WTC11 (cell line): ENCODE data around the gene MTMR10. TPM values are rescaled to one million over a fixed set of nuclear protein-coding genes. Genes with fewer than 3 reads are reported as not detected.

Source experiments
- ATAC-seq: fragments of 200-7000 bp; cut with Tn5 transposase; 2 replicates; pipeline ENCODE4 v1.10.0; 2021; ENCODE audit warnings: mild to moderate bottlenecking, moderate library complexity
- CTCF ChIA-PET: fragments of 300-600 bp; sonication (Branson Sonifier 250); formaldehyde crosslinking; loops from one replicate; lab custom pipeline; 2021; ENCODE audit warnings: antibody characterized with exemption; lab: Charles Lee
- POLR2A ChIA-PET: fragments of 350-600 bp; sonication (Branson Sonifier 250); formaldehyde crosslinking; loops from one replicate; lab custom pipeline; 2021; ENCODE audit warnings: antibody characterized with exemption; lab: Charles Lee
- DNase-seq: peaks from one replicate; pipeline ENCODE4 v3.0.0; 2021; ENCODE audit warnings: low spot score
- H3K27ac Mint-ChIP-seq: 2 replicates; pipeline ENCODE4 v1.8.0; 2021; ENCODE audit warnings: mixed read lengths
- H3K27me3 Mint-ChIP-seq: 2 replicates; pipeline ENCODE4 v1.8.0; 2021; ENCODE audit warnings: low read depth, mild to moderate bottlenecking, moderate library complexity, mixed read lengths
- H3K36me3 Mint-ChIP-seq: 2 replicates; pipeline ENCODE4 v1.8.0; 2021; ENCODE audit warnings: mixed read lengths
- H3K4me1 Mint-ChIP-seq: 2 replicates; pipeline ENCODE4 v1.8.0; 2022; ENCODE audit warnings: mixed read lengths
- H3K4me3 Mint-ChIP-seq: 2 replicates; pipeline ENCODE4 v1.8.0; 2021; ENCODE audit warnings: mild to moderate bottlenecking, moderate library complexity, mixed read lengths
- H3K9me3 Mint-ChIP-seq: 2 replicates; pipeline ENCODE4 v1.8.0; 2021; ENCODE audit warnings: mixed read lengths
- CBFB ChIP-seq: sonication (generic); formaldehyde crosslinking; IDR thresholded peaks from 2 replicates; pipeline ENCODE4 v1.8.1; 2022; ENCODE audit warnings: mild to moderate bottlenecking, low read depth, missing genetic modification reagents
- EMX1 ChIP-seq: fragments of 250-450 bp; sonication (Bioruptor Pico); IDR thresholded peaks from 2 replicates; pipeline ENCODE4 v1.8.0; 2021; ENCODE audit warnings: mild to moderate bottlenecking
- FOXJ3 ChIP-seq: sonication (generic); formaldehyde crosslinking; IDR thresholded peaks from 2 replicates; pipeline ENCODE4 v1.9.0; 2021; ENCODE audit warnings: missing genetic modification reagents, mild to moderate bottlenecking, borderline replicate concordance
- GRHL2 ChIP-seq: fragments of 250-450 bp; sonication (Bioruptor Pico); IDR thresholded peaks from 2 replicates; pipeline ENCODE4 v1.8.0; 2022; ENCODE audit warnings: mild to moderate bottlenecking, moderate library complexity; ENCODE audit not compliant: insufficient replicate concordance, severe bottlenecking
- JUN ChIP-seq: sonication (generic); formaldehyde crosslinking; IDR thresholded peaks from 2 replicates; pipeline ENCODE4 v1.8.0; 2023; ENCODE audit warnings: mild to moderate bottlenecking, missing genetic modification reagents
- KAT7 ChIP-seq: sonication (generic); formaldehyde crosslinking; IDR thresholded peaks from 2 replicates; pipeline ENCODE4 v1.8.1; 2023; ENCODE audit warnings: missing genetic modification reagents, mild to moderate bottlenecking, borderline replicate concordance
- NR3C1 ChIP-seq: sonication (generic); formaldehyde crosslinking; conservative IDR thresholded peaks from 2 replicates; pipeline ENCODE4 v1.8.1; 2023; ENCODE audit warnings: low read depth, mild to moderate bottlenecking, missing genetic modification reagents
- OVOL2 ChIP-seq: fragments of 250-450 bp; sonication (Bioruptor Pico); IDR thresholded peaks from 2 replicates; pipeline ENCODE4 v1.9.0; 2021; ENCODE audit warnings: mild to moderate bottlenecking, borderline replicate concordance
- RORB ChIP-seq: fragments of 250-450 bp; sonication (Bioruptor Pico); IDR thresholded peaks from 2 replicates; pipeline ENCODE4 v1.9.0; 2021; ENCODE audit warnings: mild to moderate bottlenecking
- TP53 ChIP-seq: sonication (generic); formaldehyde crosslinking; IDR thresholded peaks from 2 replicates; pipeline ENCODE4 v1.8.1; 2023; ENCODE audit warnings: mild to moderate bottlenecking, missing genetic modification reagents
- ZNF219 ChIP-seq: sonication (generic); formaldehyde crosslinking; IDR thresholded peaks from 2 replicates; pipeline ENCODE4 v1.8.0; 2023; ENCODE audit warnings: missing genetic modification reagents, mild to moderate bottlenecking, borderline replicate concordance
- ZNF232 ChIP-seq: sonication (generic); formaldehyde crosslinking; IDR thresholded peaks from 2 replicates; pipeline ENCODE4 v1.8.0; 2022; ENCODE audit warnings: mild to moderate bottlenecking, missing genetic modification reagents
- ZNF317 ChIP-seq: sonication (generic); formaldehyde crosslinking; IDR thresholded peaks from 2 replicates; pipeline ENCODE4 v1.8.1; 2023; ENCODE audit warnings: low read depth, mild to moderate bottlenecking, moderate library complexity, missing genetic modification reagents, borderline replicate concordance
- total RNA-seq: library from RNA; stranded (reverse); gene quantifications from 3 replicates; pipeline ENCODE4 v1.2.3, GENCODE V29; 2021
- TF ChIP-seq, protein P1 (sequence below): sonication (generic); formaldehyde crosslinking; IDR thresholded peaks from 2 replicates; pipeline ENCODE4 v1.8.1; 2022; ENCODE audit warnings: missing genetic modification reagents, borderline replicate concordance
- TF ChIP-seq, protein P2 (sequence below): sonication (generic); formaldehyde crosslinking; IDR thresholded peaks from 2 replicates; pipeline ENCODE4 v1.8.0; 2022; ENCODE audit warnings: mild to moderate bottlenecking, missing genetic modification reagents
- TF ChIP-seq, protein P3 (sequence below): sonication (generic); formaldehyde crosslinking; IDR thresholded peaks from 2 replicates; pipeline ENCODE4 v1.8.1; 2022; ENCODE audit warnings: mild to moderate bottlenecking, moderate library complexity, missing genetic modification reagents
- TF ChIP-seq, protein P4 (sequence below): fragments of 250-450 bp; sonication (Bioruptor Pico); IDR thresholded peaks from 2 replicates; pipeline ENCODE4 v2.1.2; 2022; ENCODE audit warnings: mild to moderate bottlenecking, moderate library complexity
- TF ChIP-seq, protein P5 (sequence below): fragments of 250-450 bp; sonication (Bioruptor Pico); IDR thresholded peaks from 2 replicates; pipeline ENCODE4 v1.9.0; 2021; ENCODE audit warnings: mild to moderate bottlenecking, borderline replicate concordance
- TF ChIP-seq, protein P6 (sequence below): sonication (generic); formaldehyde crosslinking; IDR thresholded peaks from 2 replicates; pipeline ENCODE4 v1.8.1; 2023; ENCODE audit warnings: mild to moderate bottlenecking, missing genetic modification reagents
- TF ChIP-seq, protein P7 (sequence below): sonication (generic); formaldehyde crosslinking; IDR thresholded peaks from 2 replicates; pipeline ENCODE4 v1.8.1; 2023; ENCODE audit warnings: mild to moderate bottlenecking, missing genetic modification reagents

The MTMR10 gene
- total RNA-seq, 1 experiment from 2014 or later, result 15.9 TPM

DNA sequence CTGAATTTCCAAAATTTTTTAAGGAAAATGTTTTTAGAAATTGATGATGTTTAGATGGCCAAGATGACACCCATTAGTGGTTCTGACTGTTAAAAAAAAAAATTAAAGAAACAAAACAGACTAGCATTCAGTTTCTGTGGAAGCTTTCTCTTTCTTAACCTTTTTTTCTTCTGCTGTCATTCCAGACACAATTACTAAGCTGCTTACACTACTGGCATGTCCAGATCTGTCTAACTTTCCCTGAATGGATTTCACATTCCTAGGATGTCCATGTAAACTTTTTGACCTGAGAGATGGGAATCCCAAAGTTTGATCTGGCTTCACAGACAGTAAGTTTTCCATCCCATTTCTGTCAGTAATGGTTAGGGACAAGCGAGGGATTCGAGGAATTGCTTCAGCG, 10.3 kb upstream of the MTMR10 start:
- peaks cover 18% of the 10 kb centered on the region for H3K4me1 Mint-ChIP-seq
- POLR2A ChIA-PET, result no interaction called here
- ATAC-seq, result no peak
- no peak overlapping the region for H3K27ac Mint-ChIP-seq
- CTCF ChIA-PET, result interaction anchor here (0.7 kb wide), 1 partner anchor 64 kb away, joined by 4 read pairs; no protein-coding TSS in a partner anchor
- H3K27me3 Mint-ChIP-seq, result no peaks in the 10 kb centered on the region
- H3K4me3 Mint-ChIP-seq, result no peak overlapping the region
- no peak for TF ChIP-seq ZNF232
- no peak for TF ChIP-seq ZNF219 (CRISPR knock-in tag)
- TF ChIP-seq, protein P1, sequence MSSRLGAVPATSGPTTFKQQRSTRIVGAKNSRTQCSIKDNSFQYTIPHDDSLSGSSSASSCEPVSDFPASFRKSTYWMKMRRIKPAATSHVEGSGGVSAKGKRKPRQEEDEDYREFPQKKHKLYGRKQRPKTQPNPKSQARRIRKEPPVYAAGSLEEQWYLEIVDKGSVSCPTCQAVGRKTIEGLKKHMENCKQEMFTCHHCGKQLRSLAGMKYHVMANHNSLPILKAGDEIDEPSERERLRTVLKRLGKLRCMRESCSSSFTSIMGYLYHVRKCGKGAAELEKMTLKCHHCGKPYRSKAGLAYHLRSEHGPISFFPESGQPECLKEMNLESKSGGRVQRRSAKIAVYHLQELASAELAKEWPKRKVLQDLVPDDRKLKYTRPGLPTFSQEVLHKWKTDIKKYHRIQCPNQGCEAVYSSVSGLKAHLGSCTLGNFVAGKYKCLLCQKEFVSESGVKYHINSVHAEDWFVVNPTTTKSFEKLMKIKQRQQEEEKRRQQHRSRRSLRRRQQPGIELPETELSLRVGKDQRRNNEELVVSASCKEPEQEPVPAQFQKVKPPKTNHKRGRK, result no peak
- TF ChIP-seq KAT7 (CRISPR knock-in tag), result no peak
- no peak for TF ChIP-seq NR3C1 (CRISPR knock-in tag)
- no peak for TF ChIP-seq CBFB (CRISPR knock-in tag)
- TF ChIP-seq, protein P2, sequence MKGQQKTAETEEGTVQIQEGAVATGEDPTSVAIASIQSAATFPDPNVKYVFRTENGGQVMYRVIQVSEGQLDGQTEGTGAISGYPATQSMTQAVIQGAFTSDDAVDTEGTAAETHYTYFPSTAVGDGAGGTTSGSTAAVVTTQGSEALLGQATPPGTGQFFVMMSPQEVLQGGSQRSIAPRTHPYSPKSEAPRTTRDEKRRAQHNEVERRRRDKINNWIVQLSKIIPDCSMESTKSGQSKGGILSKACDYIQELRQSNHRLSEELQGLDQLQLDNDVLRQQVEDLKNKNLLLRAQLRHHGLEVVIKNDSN, result no peak
- no peak for TF ChIP-seq EMX1 (CRISPR knock-in tag)
- no peak for TF ChIP-seq FOXJ3 (CRISPR knock-in tag)
- TF ChIP-seq, protein P3, sequence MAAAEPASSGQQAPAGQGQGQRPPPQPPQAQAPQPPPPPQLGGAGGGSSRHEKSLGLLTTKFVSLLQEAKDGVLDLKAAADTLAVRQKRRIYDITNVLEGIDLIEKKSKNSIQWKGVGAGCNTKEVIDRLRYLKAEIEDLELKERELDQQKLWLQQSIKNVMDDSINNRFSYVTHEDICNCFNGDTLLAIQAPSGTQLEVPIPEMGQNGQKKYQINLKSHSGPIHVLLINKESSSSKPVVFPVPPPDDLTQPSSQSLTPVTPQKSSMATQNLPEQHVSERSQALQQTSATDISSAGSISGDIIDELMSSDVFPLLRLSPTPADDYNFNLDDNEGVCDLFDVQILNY (CRISPR knock-in tag), result no peak
- no peak for TF ChIP-seq ZNF317
- TF ChIP-seq, protein P4, sequence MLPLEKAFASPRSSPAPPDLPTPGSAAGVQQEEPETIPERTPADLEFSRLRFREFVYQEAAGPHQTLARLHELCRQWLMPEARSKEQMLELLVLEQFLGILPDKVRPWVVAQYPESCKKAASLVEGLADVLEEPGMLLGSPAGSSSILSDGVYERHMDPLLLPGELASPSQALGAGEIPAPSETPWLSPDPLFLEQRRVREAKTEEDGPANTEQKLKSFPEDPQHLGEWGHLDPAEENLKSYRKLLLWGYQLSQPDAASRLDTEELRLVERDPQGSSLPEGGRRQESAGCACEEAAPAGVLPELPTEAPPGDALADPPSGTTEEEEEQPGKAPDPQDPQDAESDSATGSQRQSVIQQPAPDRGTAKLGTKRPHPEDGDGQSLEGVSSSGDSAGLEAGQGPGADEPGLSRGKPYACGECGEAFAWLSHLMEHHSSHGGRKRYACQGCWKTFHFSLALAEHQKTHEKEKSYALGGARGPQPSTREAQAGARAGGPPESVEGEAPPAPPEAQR (CRISPR knock-in tag), result no peak
- TF ChIP-seq, protein P5, sequence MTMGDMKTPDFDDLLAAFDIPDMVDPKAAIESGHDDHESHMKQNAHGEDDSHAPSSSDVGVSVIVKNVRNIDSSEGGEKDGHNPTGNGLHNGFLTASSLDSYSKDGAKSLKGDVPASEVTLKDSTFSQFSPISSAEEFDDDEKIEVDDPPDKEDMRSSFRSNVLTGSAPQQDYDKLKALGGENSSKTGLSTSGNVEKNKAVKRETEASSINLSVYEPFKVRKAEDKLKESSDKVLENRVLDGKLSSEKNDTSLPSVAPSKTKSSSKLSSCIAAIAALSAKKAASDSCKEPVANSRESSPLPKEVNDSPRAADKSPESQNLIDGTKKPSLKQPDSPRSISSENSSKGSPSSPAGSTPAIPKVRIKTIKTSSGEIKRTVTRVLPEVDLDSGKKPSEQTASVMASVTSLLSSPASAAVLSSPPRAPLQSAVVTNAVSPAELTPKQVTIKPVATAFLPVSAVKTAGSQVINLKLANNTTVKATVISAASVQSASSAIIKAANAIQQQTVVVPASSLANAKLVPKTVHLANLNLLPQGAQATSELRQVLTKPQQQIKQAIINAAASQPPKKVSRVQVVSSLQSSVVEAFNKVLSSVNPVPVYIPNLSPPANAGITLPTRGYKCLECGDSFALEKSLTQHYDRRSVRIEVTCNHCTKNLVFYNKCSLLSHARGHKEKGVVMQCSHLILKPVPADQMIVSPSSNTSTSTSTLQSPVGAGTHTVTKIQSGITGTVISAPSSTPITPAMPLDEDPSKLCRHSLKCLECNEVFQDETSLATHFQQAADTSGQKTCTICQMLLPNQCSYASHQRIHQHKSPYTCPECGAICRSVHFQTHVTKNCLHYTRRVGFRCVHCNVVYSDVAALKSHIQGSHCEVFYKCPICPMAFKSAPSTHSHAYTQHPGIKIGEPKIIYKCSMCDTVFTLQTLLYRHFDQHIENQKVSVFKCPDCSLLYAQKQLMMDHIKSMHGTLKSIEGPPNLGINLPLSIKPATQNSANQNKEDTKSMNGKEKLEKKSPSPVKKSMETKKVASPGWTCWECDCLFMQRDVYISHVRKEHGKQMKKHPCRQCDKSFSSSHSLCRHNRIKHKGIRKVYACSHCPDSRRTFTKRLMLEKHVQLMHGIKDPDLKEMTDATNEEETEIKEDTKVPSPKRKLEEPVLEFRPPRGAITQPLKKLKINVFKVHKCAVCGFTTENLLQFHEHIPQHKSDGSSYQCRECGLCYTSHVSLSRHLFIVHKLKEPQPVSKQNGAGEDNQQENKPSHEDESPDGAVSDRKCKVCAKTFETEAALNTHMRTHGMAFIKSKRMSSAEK, result no peak
- no peak for TF ChIP-seq RORB
- TF ChIP-seq, protein P6, sequence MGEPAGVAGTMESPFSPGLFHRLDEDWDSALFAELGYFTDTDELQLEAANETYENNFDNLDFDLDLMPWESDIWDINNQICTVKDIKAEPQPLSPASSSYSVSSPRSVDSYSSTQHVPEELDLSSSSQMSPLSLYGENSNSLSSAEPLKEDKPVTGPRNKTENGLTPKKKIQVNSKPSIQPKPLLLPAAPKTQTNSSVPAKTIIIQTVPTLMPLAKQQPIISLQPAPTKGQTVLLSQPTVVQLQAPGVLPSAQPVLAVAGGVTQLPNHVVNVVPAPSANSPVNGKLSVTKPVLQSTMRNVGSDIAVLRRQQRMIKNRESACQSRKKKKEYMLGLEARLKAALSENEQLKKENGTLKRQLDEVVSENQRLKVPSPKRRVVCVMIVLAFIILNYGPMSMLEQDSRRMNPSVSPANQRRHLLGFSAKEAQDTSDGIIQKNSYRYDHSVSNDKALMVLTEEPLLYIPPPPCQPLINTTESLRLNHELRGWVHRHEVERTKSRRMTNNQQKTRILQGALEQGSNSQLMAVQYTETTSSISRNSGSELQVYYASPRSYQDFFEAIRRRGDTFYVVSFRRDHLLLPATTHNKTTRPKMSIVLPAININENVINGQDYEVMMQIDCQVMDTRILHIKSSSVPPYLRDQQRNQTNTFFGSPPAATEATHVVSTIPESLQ, result no peak
- TF ChIP-seq, protein P7, sequence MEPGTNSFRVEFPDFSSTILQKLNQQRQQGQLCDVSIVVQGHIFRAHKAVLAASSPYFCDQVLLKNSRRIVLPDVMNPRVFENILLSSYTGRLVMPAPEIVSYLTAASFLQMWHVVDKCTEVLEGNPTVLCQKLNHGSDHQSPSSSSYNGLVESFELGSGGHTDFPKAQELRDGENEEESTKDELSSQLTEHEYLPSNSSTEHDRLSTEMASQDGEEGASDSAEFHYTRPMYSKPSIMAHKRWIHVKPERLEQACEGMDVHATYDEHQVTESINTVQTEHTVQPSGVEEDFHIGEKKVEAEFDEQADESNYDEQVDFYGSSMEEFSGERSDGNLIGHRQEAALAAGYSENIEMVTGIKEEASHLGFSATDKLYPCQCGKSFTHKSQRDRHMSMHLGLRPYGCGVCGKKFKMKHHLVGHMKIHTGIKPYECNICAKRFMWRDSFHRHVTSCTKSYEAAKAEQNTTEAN, result no peak
- TF ChIP-seq GRHL2 (CRISPR knock-in tag), result no peak
- no peak for TF ChIP-seq JUN (CRISPR knock-in tag)
- no peak for TF ChIP-seq TP53 (CRISPR knock-in tag)
- TF ChIP-seq OVOL2, result no peak
- H3K9me3 Mint-ChIP-seq, result no peaks in the 10 kb centered on the region
- H3K36me3 Mint-ChIP-seq, result no peaks in the 10 kb centered on the region
- no peak for DNase-seq
